Glutamatergic neuron (in vitro differentiated cells): ENCODE results near the gene COL4A1. TPM values are rescaled to one million over a fixed set of nuclear protein-coding genes. Genes with fewer than 3 reads are reported as not detected.
A peak's percentile ranks its signal among the peaks of the same experiment; 100 is the strongest.

Source experiments
- DNase-seq: peaks from one replicate; pipeline ENCODE4 v3.0.0; 2022
- H3K27ac Mint-ChIP-seq: one replicate; pipeline ENCODE4 v1.8.0; 2020; ENCODE audit warnings: mild to moderate bottlenecking, mixed read lengths, inconsistent platforms; ENCODE audit not compliant: unreplicated experiment
- H3K27me3 Mint-ChIP-seq: one replicate; pipeline ENCODE4 v1.8.0; 2020; ENCODE audit warnings: mild to moderate bottlenecking, moderate library complexity, mixed read lengths, inconsistent platforms; ENCODE audit not compliant: unreplicated experiment
- H3K36me3 Mint-ChIP-seq: one replicate; pipeline ENCODE4 v1.8.0; 2020; ENCODE audit warnings: mild to moderate bottlenecking, mixed read lengths, inconsistent platforms; ENCODE audit not compliant: unreplicated experiment
- H3K4me1 Mint-ChIP-seq: one replicate; pipeline ENCODE4 v1.8.0; 2020; ENCODE audit warnings: mild to moderate bottlenecking, low read depth, mixed read lengths, inconsistent platforms; ENCODE audit not compliant: unreplicated experiment
- H3K4me3 Mint-ChIP-seq: one replicate; pipeline ENCODE4 v1.8.0; 2020; ENCODE audit warnings: mild to moderate bottlenecking, mixed read lengths, inconsistent platforms; ENCODE audit not compliant: unreplicated experiment
- H3K9me3 Mint-ChIP-seq: one replicate; pipeline ENCODE4 v1.8.0; 2020; ENCODE audit warnings: mild to moderate bottlenecking, moderate library complexity, mixed read lengths, inconsistent platforms; ENCODE audit not compliant: unreplicated experiment
- total RNA-seq: library from RNA; stranded (reverse); fragmentation: NEBNext Ultra II Directional; extraction: Animal tissue kit (Norgen Biotek cat#: 25700); gene quantifications from one replicate; pipeline ENCODE4 v1.2.1, GENCODE V29; 2021; ENCODE audit not compliant: unreplicated experiment
- TF ChIP-seq, protein P1 (sequence below): fragments of 200-600 bp; sonication (generic); IDR thresholded peaks from one replicate; pipeline ENCODE4 v1.5.0; 2021; ENCODE audit not compliant: partially characterized antibody, unreplicated experiment

Gene COL4A1
- total RNA-seq, 1 donor from 2014 or later, result 14.6 TPM

DNA sequence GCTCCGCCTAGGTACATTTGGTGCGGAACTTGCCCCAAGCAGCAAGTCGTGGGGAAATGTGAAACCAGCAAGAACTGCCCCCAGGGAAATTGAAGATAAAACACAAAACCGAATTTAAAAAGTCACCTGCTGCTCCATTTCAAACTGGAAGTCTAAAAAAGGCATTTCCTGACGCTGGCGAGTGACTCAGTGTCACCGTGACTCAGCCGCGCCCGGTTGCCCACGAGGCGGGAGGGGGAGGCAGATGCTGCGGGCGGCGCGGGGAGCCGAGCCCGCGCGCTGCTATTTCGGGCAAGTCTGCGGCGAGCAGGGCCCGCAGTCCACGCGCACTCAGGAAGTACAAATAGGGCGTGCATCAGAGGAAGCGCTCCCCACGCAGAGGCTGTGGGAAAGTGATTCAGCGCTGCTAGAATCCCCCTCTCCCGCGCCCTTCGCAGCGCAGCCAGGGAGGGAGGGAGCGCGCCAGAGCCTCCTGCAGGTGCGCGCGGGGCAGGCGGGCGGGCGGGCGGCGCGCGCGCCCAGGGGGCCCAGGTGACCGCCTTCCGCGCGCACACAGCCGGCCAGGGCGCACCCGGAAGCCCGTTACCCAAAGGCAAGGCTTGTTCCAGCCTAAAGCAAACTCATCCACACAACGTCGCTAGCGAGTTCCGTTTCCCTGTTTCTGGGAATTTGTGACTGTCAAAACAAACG, 168.8 kb downstream of the COL4A1 start:
- no peak overlapping the region for H3K27ac Mint-ChIP-seq
- peaks cover 6% of the 10 kb centered on the region for H3K4me1 Mint-ChIP-seq
- TF ChIP-seq, protein P1, sequence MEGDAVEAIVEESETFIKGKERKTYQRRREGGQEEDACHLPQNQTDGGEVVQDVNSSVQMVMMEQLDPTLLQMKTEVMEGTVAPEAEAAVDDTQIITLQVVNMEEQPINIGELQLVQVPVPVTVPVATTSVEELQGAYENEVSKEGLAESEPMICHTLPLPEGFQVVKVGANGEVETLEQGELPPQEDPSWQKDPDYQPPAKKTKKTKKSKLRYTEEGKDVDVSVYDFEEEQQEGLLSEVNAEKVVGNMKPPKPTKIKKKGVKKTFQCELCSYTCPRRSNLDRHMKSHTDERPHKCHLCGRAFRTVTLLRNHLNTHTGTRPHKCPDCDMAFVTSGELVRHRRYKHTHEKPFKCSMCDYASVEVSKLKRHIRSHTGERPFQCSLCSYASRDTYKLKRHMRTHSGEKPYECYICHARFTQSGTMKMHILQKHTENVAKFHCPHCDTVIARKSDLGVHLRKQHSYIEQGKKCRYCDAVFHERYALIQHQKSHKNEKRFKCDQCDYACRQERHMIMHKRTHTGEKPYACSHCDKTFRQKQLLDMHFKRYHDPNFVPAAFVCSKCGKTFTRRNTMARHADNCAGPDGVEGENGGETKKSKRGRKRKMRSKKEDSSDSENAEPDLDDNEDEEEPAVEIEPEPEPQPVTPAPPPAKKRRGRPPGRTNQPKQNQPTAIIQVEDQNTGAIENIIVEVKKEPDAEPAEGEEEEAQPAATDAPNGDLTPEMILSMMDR, result no peak
- H3K27me3 Mint-ChIP-seq, result peaks cover 13% of the 10 kb centered on the region
- DNase-seq, result no peak
- H3K9me3 Mint-ChIP-seq, result peaks cover 1% of the 10 kb centered on the region
- peaks cover 12% of the 10 kb centered on the region for H3K36me3 Mint-ChIP-seq
- peak overlapping the region; percentile 90 for H3K4me3 Mint-ChIP-seq

DNA sequence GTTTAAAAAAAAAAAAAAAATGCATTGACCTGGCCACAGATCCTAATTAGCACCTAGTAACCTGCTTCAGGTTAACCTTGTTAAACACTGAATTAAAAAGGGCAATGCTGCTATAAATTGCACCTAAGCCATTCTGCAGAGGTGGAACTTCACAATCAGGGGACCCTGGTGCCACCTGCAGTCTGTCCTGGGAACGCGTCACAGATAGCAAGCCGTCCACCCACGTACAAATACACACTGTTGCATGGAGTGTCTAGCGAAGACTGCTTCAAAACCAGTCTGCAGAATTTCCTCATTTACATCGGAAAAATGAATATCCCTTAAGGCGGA, 169.3 kb downstream of the COL4A1 start:
- H3K27ac Mint-ChIP-seq, result no peak overlapping the region
- peaks cover 8% of the 10 kb centered on the region for H3K4me1 Mint-ChIP-seq

DNA sequence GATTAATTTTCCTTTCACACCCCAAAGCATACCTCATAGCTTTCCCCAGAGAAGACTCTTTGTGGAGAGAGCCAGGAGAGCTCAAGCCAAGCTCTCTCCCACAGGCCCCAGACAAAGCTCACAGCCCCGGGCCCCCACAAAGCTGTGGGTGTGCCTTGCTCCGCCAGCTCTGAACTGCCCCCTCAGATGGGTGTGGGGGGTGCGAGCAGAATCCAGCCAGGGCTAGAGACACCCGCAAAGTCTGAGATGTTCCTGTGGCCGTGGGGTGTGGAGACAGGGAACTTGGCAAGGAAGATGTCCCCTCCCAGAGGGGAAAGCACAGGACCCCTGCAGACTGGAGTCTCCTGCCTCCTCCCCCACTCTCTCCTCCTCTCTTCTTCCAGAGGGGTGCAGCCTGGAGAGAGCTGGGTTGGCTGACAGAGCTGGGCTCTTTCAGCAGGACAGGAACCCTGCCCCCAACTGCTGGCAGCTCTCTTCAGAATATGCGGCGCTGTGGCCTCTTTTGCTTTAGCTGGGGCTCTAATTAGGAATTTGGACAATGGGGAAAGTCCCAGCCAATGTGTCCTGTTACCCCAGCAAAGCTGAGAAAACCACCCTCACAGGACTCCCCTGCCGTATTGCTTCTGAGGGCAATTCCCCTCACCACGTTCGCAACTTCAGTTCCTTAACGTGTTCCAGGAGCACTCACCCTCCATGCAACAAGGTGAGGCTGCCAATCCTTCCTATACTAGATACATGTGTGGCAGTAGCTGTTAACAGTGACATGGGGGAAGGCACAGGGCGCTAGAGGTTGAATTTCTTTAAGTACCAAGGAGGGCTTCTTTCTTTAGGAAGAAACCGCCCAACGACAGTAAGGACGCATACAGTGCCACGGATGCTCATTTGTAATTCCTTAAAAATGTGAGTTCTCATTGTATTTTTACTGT, 170.0 kb downstream of the COL4A1 start:
- H3K4me1 Mint-ChIP-seq, result peaks cover 10% of the 10 kb centered on the region
- no peak for DNase-seq
- peaks cover 14% of the 10 kb centered on the region for H3K27me3 Mint-ChIP-seq
- TF ChIP-seq, protein P1, result no peak
- no peaks in the 10 kb centered on the region for H3K36me3 Mint-ChIP-seq
- peak overlapping the region; percentile 90 for H3K4me3 Mint-ChIP-seq
- H3K27ac Mint-ChIP-seq, result no peak overlapping the region
- no peaks in the 10 kb centered on the region for H3K9me3 Mint-ChIP-seq

More for the DNA sequence above, 169.3 kb downstream of the COL4A1 start:
- Mint-ChIP-seq H3K27me3 (peaks cover 13% of the 10 kb centered on the region), H3K4me3 (peak overlapping the region; percentile 90), H3K36me3 (peaks cover 7% of the 10 kb centered on the region), H3K9me3 (peaks cover 1% of the 10 kb centered on the region)
- TF ChIP-seq, protein P1, result no peak
- DNase-seq, result no peak

DNA sequence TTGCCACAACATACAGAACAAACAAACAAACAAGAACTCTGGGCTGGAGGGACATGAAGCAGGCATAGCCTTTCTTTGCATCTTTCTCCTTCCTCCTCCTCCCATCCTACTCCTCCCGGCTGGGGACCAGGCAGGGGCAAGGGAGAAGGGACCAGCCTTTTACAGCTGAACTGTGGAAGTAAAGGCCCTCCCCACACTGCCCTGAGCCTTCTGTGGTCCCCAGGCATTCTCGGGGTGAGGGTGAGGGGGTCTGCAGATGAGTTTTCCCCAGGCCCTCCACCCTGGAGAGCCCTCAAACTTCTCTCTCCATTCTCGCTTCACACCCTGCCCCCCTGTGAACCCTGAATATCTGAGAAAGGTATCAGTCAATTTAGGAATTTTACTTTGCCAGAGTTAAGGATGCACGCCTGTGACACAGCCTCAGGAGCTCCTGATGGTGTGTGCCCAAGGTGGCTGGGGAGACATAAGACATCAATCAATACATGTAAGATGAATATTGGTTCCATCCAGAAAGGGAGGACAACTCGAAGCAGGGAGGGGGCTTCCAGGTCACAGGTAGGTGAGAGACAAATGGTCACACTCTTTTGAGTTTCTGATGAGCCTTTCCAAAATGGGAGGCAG, 170.9 kb downstream of the COL4A1 start:
- no peaks in the 10 kb centered on the region for H3K36me3 Mint-ChIP-seq
- no peak overlapping the region for H3K4me3 Mint-ChIP-seq

More for the DNA sequence above, 170.9 kb downstream of the COL4A1 start:
- Mint-ChIP-seq H3K4me1 (peaks cover 10% of the 10 kb centered on the region), H3K9me3 (no peaks in the 10 kb centered on the region), H3K27ac (no peak overlapping the region), H3K27me3 (peaks cover 14% of the 10 kb centered on the region)
- TF ChIP-seq, protein P1, result no peak
- no peak for DNase-seq
